GM19099 (cell line): ENCODE results near the gene CREB3L2.

Experiments used
- POLR2A ChIP-seq: IDR thresholded peaks from 3 replicates; pipeline ENCODE4 v1.6.1; 2011; ENCODE audit warnings: low read depth; ENCODE audit not compliant: insufficient read length; ENCODE audit errors: extremely low read depth

Gene CREB3L2

GRCh38 chr7:138023618-138024342 is 21.9 kb upstream of the CREB3L2 start:
- no peak for TF ChIP-seq POLR2A

- no peak for TF ChIP-seq POLR2A
Observed at GRCh38 chr7:138021889-138022288, 20.0 kb upstream of the CREB3L2 start.

- no peak for TF ChIP-seq POLR2A
Observed at GRCh38 chr7:138017992-138018391, 16.1 kb upstream of the CREB3L2 start.

- TF ChIP-seq POLR2A: no peak
Observed at GRCh38 chr7:138015096-138015495, 13.2 kb upstream of the CREB3L2 start.

- TF ChIP-seq POLR2A: no peak
Observed at GRCh38 chr7:138014686-138015085, 12.8 kb upstream of the CREB3L2 start.

GRCh38 chr7:138009350-138009653 is 7.4 kb upstream of the CREB3L2 start:
- TF ChIP-seq POLR2A: no peak

- TF ChIP-seq POLR2A: no peak
Observed at GRCh38 chr7:138008588-138009349, 6.9 kb upstream of the CREB3L2 start.

- no peak for TF ChIP-seq POLR2A
Observed at GRCh38 chr7:138008019-138008587, 6.2 kb upstream of the CREB3L2 start.

- TF ChIP-seq POLR2A: no peak
Observed at GRCh38 chr7:138006106-138006505, 4.2 kb upstream of the CREB3L2 start.

- no peak for TF ChIP-seq POLR2A
Observed at GRCh38 chr7:138004936-138005335, 3.0 kb upstream of the CREB3L2 start.

GRCh38 chr7:138004046-138004445 is 2.2 kb upstream of the CREB3L2 start:
- no peak for TF ChIP-seq POLR2A

- no peak for TF ChIP-seq POLR2A
Observed at GRCh38 chr7:138002828-138003189, 923 bp upstream of the CREB3L2 start.

- no peak for TF ChIP-seq POLR2A
Observed at GRCh38 chr7:138002096-138002827, 376 bp upstream of the CREB3L2 start.

GRCh38 chr7:138000081-138000701 is 1.7 kb downstream of the CREB3L2 start:
- no peak for TF ChIP-seq POLR2A

- TF ChIP-seq POLR2A: no peak
Observed at GRCh38 chr7:137999496-138000080, 2.3 kb downstream of the CREB3L2 start.
